SK-N-SH (cell line): ENCODE results near the gene SND1. TPM values are rescaled to one million over a fixed set of nuclear protein-coding genes. Genes with fewer than 3 reads are reported as not detected.
A peak's percentile ranks its signal among the peaks of the same experiment; 100 is the strongest.

ENCODE experiments used
- CTCF ChIA-PET: fragments of 300-600, 350-600 bp; formaldehyde crosslinking; extraction: SDS; loops from one replicate; lab custom pipeline; 2021; lab: Yijun Ruan, JAX
- POLR2A ChIA-PET: fragments of 350-600 bp; sonication (Branson Sonifier 250); formaldehyde crosslinking; extraction: SDS; loops from one replicate; lab custom pipeline; 2020; ENCODE audit warnings: antibody characterized with exemption, inconsistent platforms; lab: Yijun Ruan, JAX
- DNase-seq: peaks from one replicate; pipeline ENCODE4 v3.0.0; 2012
- H2AFZ ChIP-seq: fragments of 200-600 bp; sonication (generic); 2 replicates; pipeline ENCODE4 v1.8.1; 2016; ENCODE audit warnings: antibody characterized with exemption, mild to moderate bottlenecking, low read depth
- H3F3A ChIP-seq: fragments of 200-600 bp; sonication (generic); replicated peaks from 2 replicates; pipeline ENCODE3; 2016; ENCODE audit warnings: antibody characterized with exemption, mild to moderate bottlenecking; ENCODE audit not compliant: insufficient read depth
- H3K27ac ChIP-seq, 2 experiments: fragments of 200-500 bp in 1 of 2; fragments of 200-600 bp in 1 of 2; sonication (Bioruptor generic) in 1 of 2; sonication (generic), shearing (Covaris generic) in 1 of 2; 2 replicates each; pipeline versions ENCODE4 v1.5.1 to v1.6.1; 2014 to 2016; ENCODE audit warnings: low read depth in 2 of 2, inconsistent platforms in 1 of 2, low read length in 1 of 2, mild to moderate bottlenecking in 1 of 2, mixed read lengths in 1 of 2
- H3K27me3 ChIP-seq: fragments of 200-600 bp; sonication (generic), shearing (Covaris generic); 2 replicates; pipeline ENCODE4 v1.6.1; 2016; ENCODE audit warnings: mixed run types; ENCODE audit not compliant: insufficient read depth
- H3K36me3 ChIP-seq, 2 experiments: fragments of 200-500 bp in 1 of 2; fragments of 200-600 bp in 1 of 2; sonication (Bioruptor generic) in 1 of 2; sonication (generic) in 1 of 2; replicated peaks in 1 of 2; 2 replicates each; pipeline versions ENCODE3 to v1.5.1; 2014 to 2016; ENCODE audit warnings: low read length in 1 of 2, mild to moderate bottlenecking in 1 of 2; ENCODE audit not compliant: insufficient read depth in 2 of 2, control insufficient read depth in 1 of 2
- H3K4me1 ChIP-seq, 2 experiments: fragments of 200-500 bp in 1 of 2; fragments of 200-600 bp in 1 of 2; sonication (Bioruptor generic) in 1 of 2; sonication (generic), shearing (Covaris generic) in 1 of 2; 2 replicates each; pipeline versions ENCODE4 v1.5.1 to v1.6.1; 2014 to 2016; ENCODE audit warnings: low read depth in 1 of 2, low read length in 1 of 2, mixed run types in 1 of 2; ENCODE audit not compliant: insufficient read depth in 2 of 2, control insufficient read depth in 1 of 2
- H3K4me2 ChIP-seq: fragments of 200-600 bp; sonication (generic), shearing (Covaris generic); 2 replicates; pipeline ENCODE4 v1.6.1; 2017; ENCODE audit warnings: mixed run types
- H3K4me3 ChIP-seq, 2 experiments: fragments of 200-500 bp in 1 of 2; fragments of 200-600 bp in 1 of 2; sonication (Bioruptor generic) in 1 of 2; sonication (generic), shearing (Covaris generic) in 1 of 2; 2 replicates each; pipeline versions ENCODE4 v1.5.1 to v1.8.1; 2014 to 2016; ENCODE audit warnings: low read depth in 2 of 2, inconsistent platforms in 1 of 2, low read length in 1 of 2, mild to moderate bottlenecking in 1 of 2, mixed read lengths in 1 of 2, moderate library complexity in 1 of 2
- H3K79me2 ChIP-seq: fragments of 200-600 bp; sonication (generic); 2 replicates; pipeline ENCODE4 v1.8.1; 2017; ENCODE audit warnings: mild to moderate bottlenecking; ENCODE audit not compliant: insufficient read depth
- H3K9ac ChIP-seq: fragments of 200-600 bp; sonication (generic); 2 replicates; pipeline ENCODE4 v1.6.1; 2017; ENCODE audit warnings: mixed run types
- H3K9me2 ChIP-seq: fragments of 200-600 bp; sonication (generic); 2 replicates; pipeline ENCODE4 v1.6.1; 2017; ENCODE audit warnings: mixed run types
- H3K9me3 ChIP-seq: fragments of 200-600 bp; sonication (generic); 2 replicates; pipeline ENCODE4 v1.6.1; 2017; ENCODE audit warnings: mixed run types, mild to moderate bottlenecking, moderate library complexity
- H4K20me1 ChIP-seq: fragments of 200-600 bp; sonication (generic); 2 replicates; pipeline ENCODE4 v1.6.1; 2017; ENCODE audit warnings: mild to moderate bottlenecking, mixed run types; ENCODE audit not compliant: insufficient read depth
- CHD2 ChIP-seq: fragments of 150-350 bp; IDR thresholded peaks from 2 replicates; pipeline ENCODE4 v1.6.1; 2018; ENCODE audit warnings: low read length; ENCODE audit not compliant: partially characterized antibody
- CTCF ChIP-seq: fragments of 200-600 bp; sonication (generic); IDR thresholded peaks from 2 replicates; pipeline ENCODE4 v1.6.1; 2017; ENCODE audit warnings: antibody characterized with exemption, mild to moderate bottlenecking, moderate library complexity
- EZH2phosphoT487 ChIP-seq: fragments of 200-600 bp; sonication (generic); IDR thresholded peaks from 2 replicates; pipeline ENCODE4 v1.6.1; 2017; ENCODE audit warnings: low read depth, mixed run types, mild to moderate bottlenecking, antibody characterized with exemption, moderate library complexity, borderline replicate concordance
- FOSL2 ChIP-seq: IDR thresholded peaks from 2 replicates; pipeline ENCODE4 v1.4.0; 2012; ENCODE audit warnings: low read depth, mild to moderate bottlenecking, moderate library complexity, borderline replicate concordance
- IRF3 ChIP-seq: fragments of 150-350 bp; IDR thresholded peaks from 2 replicates; pipeline ENCODE4 v1.6.1; 2016; ENCODE audit warnings: mild to moderate bottlenecking, low read depth, low read length
- JUND ChIP-seq: IDR thresholded peaks from 2 replicates; pipeline ENCODE4 v1.4.0; 2012
- POLR2AphosphoS5 ChIP-seq: IDR thresholded peaks from 2 replicates; pipeline ENCODE4 v1.6.1; 2012; ENCODE audit warnings: low read depth, low read length
- RXRA ChIP-seq: IDR thresholded peaks from 2 replicates; pipeline ENCODE4 v1.4.0; 2012; ENCODE audit warnings: low read depth, mild to moderate bottlenecking, borderline replicate concordance
- TCF12 ChIP-seq: IDR thresholded peaks from 2 replicates; pipeline ENCODE4 v1.4.0; 2012
- USF1 ChIP-seq: IDR thresholded peaks from 2 replicates; pipeline ENCODE4 v1.4.0; 2012; ENCODE audit warnings: low read depth, borderline replicate concordance
- USF2 ChIP-seq: fragments of 150-350 bp; IDR thresholded peaks from 2 replicates; pipeline ENCODE4 v1.6.1; 2017; ENCODE audit warnings: antibody characterized with exemption, low read length, low read depth, borderline replicate concordance
- WGBS: methylation state at CpG from one replicate; pipeline ENCODE4 v1.1.6; 2017; ENCODE audit warnings: low lambda C conversion rate; 5-methylcytosine and 5-hydroxymethylcytosine counted together
- polyA plus RNA-seq, 3 experiments: library from polyadenylated mRNA; depleted of rRNA; stranded (reverse); fragments of >200 nt; gene quantifications; 2 replicates each; pipeline ENCODE4 v1.2.3, GENCODE V29; 2012
- TF ChIP-seq, protein P1 (sequence below): IDR thresholded peaks from 2 replicates; pipeline ENCODE4; 2012
- TF ChIP-seq, protein P2 (sequence below): IDR thresholded peaks from 2 replicates; pipeline ENCODE4 v1.4.0; 2012; ENCODE audit warnings: low read depth

The SND1 gene
- polyA plus RNA-seq, 1 of the 3 experiments (the other 2 are of a cell fraction) = 165 TPM

DNA sequence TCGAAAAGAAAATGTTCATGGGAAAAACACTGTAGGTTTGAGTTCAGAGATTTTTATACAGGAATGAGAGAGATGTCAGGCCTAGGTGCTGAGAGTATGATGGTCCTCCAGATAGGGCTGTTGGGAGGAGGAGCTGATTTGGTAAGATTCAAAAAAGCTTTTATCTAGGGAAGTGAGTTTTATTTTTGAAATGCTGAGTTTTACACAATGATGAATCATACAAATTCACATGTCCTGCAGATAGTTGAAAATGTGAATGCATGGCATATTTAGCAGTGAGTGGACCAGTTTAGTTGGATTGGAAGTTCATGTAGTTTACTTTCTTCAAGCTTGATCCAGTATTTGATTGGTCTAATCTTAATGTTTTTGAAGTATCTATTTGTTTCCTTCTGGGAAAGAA, 224.4 kb downstream of the SND1 start:
- H3K4me1 ChIP-seq = peaks cover 0 to 38% of the 10 kb centered on the region in 2 experiments; a peak in 3 of 4 replicates
- H3K79me2 ChIP-seq = peaks cover 87% of the 10 kb centered on the region
- no peaks in the 10 kb centered on the region for H3K36me3 ChIP-seq
- H3K9me2 ChIP-seq = no peaks in the 10 kb centered on the region
- peak overlapping the region in 1 of 2 experiments; percentile 78; a peak in 2 of 4 replicates for H3K27ac ChIP-seq
- H3F3A ChIP-seq = peaks cover 30% of the 10 kb centered on the region
- H3K9me3 ChIP-seq = no peaks in the 10 kb centered on the region
- H3K4me2 ChIP-seq = peak overlapping the region; percentile 18; the same call in 1 of the 2 replicates
- no peak for DNase-seq
- H4K20me1 ChIP-seq = peaks cover 11% of the 10 kb centered on the region; the same call in 1 of the 2 replicates
- WGBS = 89% methylated on average over 1 of the region's 1 CpG
- CTCF ChIA-PET = interaction anchor here (0.7 to 1.5 kb wide), 3 partner anchors 21 to 36 kb away, joined by 3 read pairs; no protein-coding TSS in a partner anchor
- POLR2A ChIA-PET = no interaction called here
- no peak for TF ChIP-seq CHD2
- peak; percentile 25; the same call in 1 of the 2 replicates for TF ChIP-seq POLR2AphosphoS5
- TF ChIP-seq IRF3 = no peak
- TF ChIP-seq RXRA = no peak
- TF ChIP-seq, protein P1, sequence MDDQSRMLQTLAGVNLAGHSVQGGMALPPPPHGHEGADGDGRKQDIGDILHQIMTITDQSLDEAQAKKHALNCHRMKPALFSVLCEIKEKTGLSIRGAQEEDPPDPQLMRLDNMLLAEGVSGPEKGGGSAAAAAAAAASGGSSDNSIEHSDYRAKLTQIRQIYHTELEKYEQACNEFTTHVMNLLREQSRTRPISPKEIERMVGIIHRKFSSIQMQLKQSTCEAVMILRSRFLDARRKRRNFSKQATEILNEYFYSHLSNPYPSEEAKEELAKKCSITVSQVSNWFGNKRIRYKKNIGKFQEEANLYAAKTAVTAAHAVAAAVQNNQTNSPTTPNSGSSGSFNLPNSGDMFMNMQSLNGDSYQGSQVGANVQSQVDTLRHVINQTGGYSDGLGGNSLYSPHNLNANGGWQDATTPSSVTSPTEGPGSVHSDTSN = peak; percentile 22; the same call in 1 of the 2 replicates
- TF ChIP-seq, protein P2, sequence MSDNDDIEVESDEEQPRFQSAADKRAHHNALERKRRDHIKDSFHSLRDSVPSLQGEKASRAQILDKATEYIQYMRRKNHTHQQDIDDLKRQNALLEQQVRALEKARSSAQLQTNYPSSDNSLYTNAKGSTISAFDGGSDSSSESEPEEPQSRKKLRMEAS = peak; percentile 62; the same call in 1 of the 2 replicates
- peak; percentile 77 for TF ChIP-seq FOSL2
- TF ChIP-seq USF1 = no peak
- TF ChIP-seq JUND = peak; percentile 67
- no peak for TF ChIP-seq USF2
- no peak for TF ChIP-seq EZH2phosphoT487
- TF ChIP-seq TCF12 = peak; percentile 43
- TF ChIP-seq CTCF = no peak
- no peaks in the 10 kb centered on the region for H3K27me3 ChIP-seq
- no peak overlapping the region for H3K4me3 ChIP-seq
- H3K9ac ChIP-seq = peak overlapping the region; percentile 19; the same call in 1 of the 2 replicates
- H2AFZ ChIP-seq = no peak overlapping the region
